B cell (primary cell): Measurements from ENCODE around the gene CTAGE4.
"Not testable (repeated sequence)": the region's sequence is repeated elsewhere in the genome, so short reads cannot be mapped to it uniquely, and the experiment has no call there.

ENCODE experiments used
- CTCF ChIP-seq: fragments of 200-600 bp; IDR thresholded peaks from one replicate; pipeline ENCODE4 v1.8.0; 2022; ENCODE audit warnings: antibody characterized with exemption, mild to moderate bottlenecking
- EZH2 ChIP-seq: IDR thresholded peaks from 2 replicates; pipeline ENCODE4 v1.6.1; 2012; ENCODE audit warnings: borderline replicate concordance, low read depth, mild to moderate bottlenecking, moderate library complexity, low read length; ENCODE audit not compliant: insufficient read depth, poor library complexity, severe bottlenecking

- not testable (repeated sequence) for TF ChIP-seq CTCF, EZH2
Measured at GRCh38 chr7:144198934-144199333, 15.7 kb downstream of the CTAGE4 start.
